ENCODE results near the gene SYCP2. TPM values are rescaled to one million over a fixed set of nuclear protein-coding genes. Genes with fewer than 3 reads are reported as not detected.
"Not testable (repeated sequence)": the region's sequence is repeated elsewhere in the genome, so short reads cannot be mapped to it uniquely, and the experiment has no call there.

Gene SYCP2
- total RNA-seq, 2 donors from 2014 or later: 4.8 to 10.6 TPM

DNA sequence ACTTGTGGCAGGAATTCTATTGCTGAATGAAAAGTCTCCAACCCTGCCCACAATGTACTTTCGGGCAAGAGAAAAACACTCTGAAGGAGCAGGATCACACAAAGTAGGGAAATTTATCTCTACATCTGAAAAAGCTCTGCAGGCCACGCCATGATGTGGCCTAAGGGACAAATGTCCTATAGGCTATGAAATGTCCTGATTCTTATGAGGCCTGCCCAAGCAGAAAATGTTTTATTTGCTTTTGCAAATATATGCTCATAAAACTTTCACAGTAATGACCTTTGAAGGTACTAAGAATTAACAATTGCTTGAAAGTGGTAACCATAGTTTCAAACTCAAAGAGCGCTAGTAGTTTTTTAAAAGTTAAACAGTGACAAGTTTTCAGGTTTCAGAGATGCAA, 31.0 kb downstream of the SYCP2 start:
- DNase-seq (ENCODE audit: low spot score): no peak
- TF ChIP-seq POLR2A (IDR thresholded peaks at IDR 0.05) (no peak), POLR2AphosphoS5 (IDR thresholded peaks at IDR 0.05) (no peak)
- TF ChIP-seq, protein P1, sequence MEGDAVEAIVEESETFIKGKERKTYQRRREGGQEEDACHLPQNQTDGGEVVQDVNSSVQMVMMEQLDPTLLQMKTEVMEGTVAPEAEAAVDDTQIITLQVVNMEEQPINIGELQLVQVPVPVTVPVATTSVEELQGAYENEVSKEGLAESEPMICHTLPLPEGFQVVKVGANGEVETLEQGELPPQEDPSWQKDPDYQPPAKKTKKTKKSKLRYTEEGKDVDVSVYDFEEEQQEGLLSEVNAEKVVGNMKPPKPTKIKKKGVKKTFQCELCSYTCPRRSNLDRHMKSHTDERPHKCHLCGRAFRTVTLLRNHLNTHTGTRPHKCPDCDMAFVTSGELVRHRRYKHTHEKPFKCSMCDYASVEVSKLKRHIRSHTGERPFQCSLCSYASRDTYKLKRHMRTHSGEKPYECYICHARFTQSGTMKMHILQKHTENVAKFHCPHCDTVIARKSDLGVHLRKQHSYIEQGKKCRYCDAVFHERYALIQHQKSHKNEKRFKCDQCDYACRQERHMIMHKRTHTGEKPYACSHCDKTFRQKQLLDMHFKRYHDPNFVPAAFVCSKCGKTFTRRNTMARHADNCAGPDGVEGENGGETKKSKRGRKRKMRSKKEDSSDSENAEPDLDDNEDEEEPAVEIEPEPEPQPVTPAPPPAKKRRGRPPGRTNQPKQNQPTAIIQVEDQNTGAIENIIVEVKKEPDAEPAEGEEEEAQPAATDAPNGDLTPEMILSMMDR (IDR thresholded peaks at IDR 0.05): no peak

DNA sequence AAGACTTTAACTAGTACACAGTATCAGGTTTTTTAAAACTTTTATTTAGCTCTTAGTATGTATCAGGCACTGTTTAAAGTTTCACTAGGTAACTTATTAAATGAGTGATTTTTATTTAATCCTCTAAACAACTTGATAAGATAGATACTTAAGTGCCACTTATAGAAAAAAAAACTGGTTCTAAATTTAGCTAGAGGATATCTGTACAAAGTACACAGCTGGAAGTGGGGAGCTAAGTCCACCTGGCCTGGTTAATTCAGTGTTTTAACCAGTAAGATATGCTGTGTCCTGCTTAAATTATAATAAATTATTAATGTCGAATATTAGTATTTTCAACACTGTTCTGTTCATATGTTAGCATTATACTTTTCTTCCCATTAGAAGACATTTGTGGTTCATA, 37.5 kb downstream of the SYCP2 start:
- no peaks in the 10 kb centered on the region for H3K9me3 ChIP-seq
- no peak for DNase-seq (ENCODE audit: low spot score)
- no peaks in the 10 kb centered on the region for H3K27me3 ChIP-seq (replicated peaks; ENCODE audit: insufficient read depth)
- TF ChIP-seq, protein P1 (IDR thresholded peaks at IDR 0.05): no peak
- TF ChIP-seq POLR2A (IDR thresholded peaks at IDR 0.05) (no peak), POLR2AphosphoS5 (IDR thresholded peaks at IDR 0.05) (no peak)
- no peaks in the 10 kb centered on the region for H3K4me1 ChIP-seq (replicated peaks)
- H3K4me3 ChIP-seq: no peak overlapping the region
- no peaks in the 10 kb centered on the region for H3K36me3 ChIP-seq
- no peak overlapping the region for H3K27ac ChIP-seq
- intact Hi-C loops (cut with DNase I): no loop called here
- WGBS: 93% methylated on average over 1 of the region's 1 CpG

More for the DNA sequence above, 31.0 kb downstream of the SYCP2 start:
- Histone ChIP-seq H3K4me3 (no peak overlapping the region), H3K27ac (no peak overlapping the region), H3K36me3 (no peaks in the 10 kb centered on the region), H3K9me3 (no peaks in the 10 kb centered on the region), H3K4me1 (replicated peaks) (no peaks in the 10 kb centered on the region), H3K27me3 (replicated peaks; ENCODE audit: insufficient read depth) (no peaks in the 10 kb centered on the region)
- 49% methylated on average over 3 of the region's 3 CpGs for WGBS
- intact Hi-C loops (cut with DNase I): no loop called here

DNA sequence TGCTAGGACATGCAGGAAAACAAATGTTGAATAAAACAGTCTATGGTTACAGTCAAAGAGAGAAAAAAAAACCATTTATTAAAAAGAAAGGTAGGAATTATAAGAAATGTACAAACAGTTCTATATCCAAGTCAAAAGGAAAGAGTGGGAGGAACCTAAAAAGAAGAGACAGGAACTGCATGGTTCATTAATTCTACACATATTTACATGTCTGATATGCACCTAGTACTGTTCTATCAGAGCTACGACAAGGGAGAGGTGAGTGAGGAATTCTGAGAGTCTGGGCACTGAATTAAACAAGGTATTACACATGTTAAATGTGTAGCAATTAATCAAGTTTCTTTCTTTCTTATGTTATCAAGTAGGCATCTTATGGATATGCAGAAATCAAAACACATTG, 41.9 kb downstream of the SYCP2 start:
- 60% methylated on average over 1 of the region's 1 CpG for WGBS
- TF ChIP-seq, protein P1 (IDR thresholded peaks at IDR 0.05): no peak
- TF ChIP-seq POLR2A (IDR thresholded peaks at IDR 0.05) (no peak), POLR2AphosphoS5 (IDR thresholded peaks at IDR 0.05) (no peak)
- H3K4me3 ChIP-seq: no peak overlapping the region

DNA sequence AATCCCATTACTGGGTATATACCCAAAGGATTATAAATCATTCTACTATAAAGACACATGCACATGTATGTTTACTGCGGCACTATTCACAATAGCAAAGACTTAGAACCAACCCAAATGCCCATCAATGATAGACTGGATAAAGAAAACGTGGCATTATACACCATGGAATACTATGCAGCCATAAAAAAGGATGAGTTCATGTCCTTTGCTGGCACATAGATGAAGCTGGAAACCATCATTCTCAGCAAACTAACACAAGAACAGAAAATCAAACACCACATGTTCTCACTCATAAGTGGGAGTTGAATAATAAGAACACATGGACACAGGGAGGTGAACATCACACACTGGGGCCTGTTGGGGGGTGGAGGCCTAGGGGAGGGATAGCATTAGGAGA, 43.4 kb downstream of the SYCP2 start:
- DNase-seq (ENCODE audit: low spot score); H3K27ac ChIP-seq; H3K9me3 ChIP-seq; H3K4me3 ChIP-seq; H3K4me1 ChIP-seq (replicated peaks); intact Hi-C loops (cut with DNase I); H3K27me3 ChIP-seq (replicated peaks; ENCODE audit: insufficient read depth); H3K36me3 ChIP-seq: not testable (repeated sequence)
- 89% methylated on average over 2 of the region's 2 CpGs for WGBS

More for the DNA sequence above, 41.9 kb downstream of the SYCP2 start:
- no peaks in the 10 kb centered on the region for H3K36me3 ChIP-seq
- no peaks in the 10 kb centered on the region for H3K9me3 ChIP-seq
- DNase-seq (ENCODE audit: low spot score): no peak
- no peaks in the 10 kb centered on the region for H3K27me3 ChIP-seq (replicated peaks; ENCODE audit: insufficient read depth)
- H3K27ac ChIP-seq: no peak overlapping the region
- intact Hi-C loops (cut with DNase I): no loop called here
- H3K4me1 ChIP-seq (replicated peaks): no peaks in the 10 kb centered on the region

DNA sequence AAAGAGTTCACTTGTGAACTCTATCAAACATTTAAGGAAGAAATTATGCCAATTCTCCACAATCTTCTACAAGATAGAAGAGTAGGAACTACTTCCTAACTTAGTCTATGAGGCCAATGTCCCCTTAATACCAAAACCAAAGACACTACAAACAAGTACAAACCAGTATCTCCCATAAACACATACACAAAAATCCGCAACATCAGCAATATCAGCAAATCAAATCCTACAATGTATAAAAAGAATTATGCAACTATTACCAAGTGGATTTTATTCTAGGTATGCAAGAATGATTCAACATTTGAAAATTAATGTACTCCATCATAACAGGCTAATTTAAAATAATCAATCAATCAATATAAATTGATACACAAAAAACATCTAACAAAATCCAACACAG, 45.4 kb downstream of the SYCP2 start:
- 100% methylated on average over 1 of the region's 1 CpG for WGBS
- intact Hi-C loops (cut with DNase I): no loop called here
- H3K4me1 ChIP-seq (replicated peaks): no peaks in the 10 kb centered on the region
- no peaks in the 10 kb centered on the region for H3K27me3 ChIP-seq (replicated peaks; ENCODE audit: insufficient read depth)
- no peaks in the 10 kb centered on the region for H3K9me3 ChIP-seq
- no peaks in the 10 kb centered on the region for H3K36me3 ChIP-seq
- no peak for DNase-seq (ENCODE audit: low spot score)
- TF ChIP-seq POLR2AphosphoS5 (IDR thresholded peaks at IDR 0.05): no peak
- TF ChIP-seq POLR2A (IDR thresholded peaks at IDR 0.05): no peak
- TF ChIP-seq, protein P1 (IDR thresholded peaks at IDR 0.05): no peak
- H3K4me3 ChIP-seq: no peak overlapping the region
- H3K27ac ChIP-seq: no peak overlapping the region
